ENCODE results near the gene MRPL36. TPM values are rescaled to one million over a fixed set of nuclear protein-coding genes. Genes with fewer than 3 reads are reported as not detected.

The MRPL36 gene
- total RNA-seq, 4 donors from 2014 or later, result 26.7 to 37.4 (median 32.7) TPM

- Histone ChIP-seq H3K27ac (no peak overlapping the region), H3K4me1 (no peaks in the 10 kb centered on the region), H3K9me3 (no peaks in the 10 kb centered on the region), H3K27me3 (peaks cover 69% of the 10 kb centered on the region), H3K4me3 (no peak overlapping the region), H3K36me3 (no peaks in the 10 kb centered on the region)
- in situ Hi-C loops (cut with MboI; ENCODE audit: low pct_ligation_motif_present in 1 of 4, low pct_unique_long_range_greater_than_20kb in 1 of 4, low sequenced_read_pairs in 3 of 4) (no loop called here), intact Hi-C loops (cut with DNase I; ENCODE audit: low total_unique reads) (no loop called here)
- DNase-seq, result no peak
- TF ChIP-seq POLR2AphosphoS5 (IDR thresholded peaks at IDR 0.05), result no peak
- no peak for TF ChIP-seq POLR2A (IDR thresholded peaks at IDR 0.05)
- TF ChIP-seq EP300 (IDR thresholded peaks at IDR 0.05; ENCODE audit: low read depth), result no peak
- no peak for TF ChIP-seq CTCF (IDR thresholded peaks at IDR 0.05)
- 39% methylated on average over 29 of the region's 31 CpGs; no CpG with 5 or more reads in 1 of the 2 donors for WGBS, 2 donors (ENCODE audit: low coverage in 1 of 2)
Observed at GRCh38 chr5:1840741-1841521, 41.3 kb upstream of the MRPL36 start.

- in situ Hi-C loops (cut with MboI; ENCODE audit: low pct_ligation_motif_present in 1 of 4, low pct_unique_long_range_greater_than_20kb in 1 of 4, low sequenced_read_pairs in 3 of 4), result no loop called here
Observed at GRCh38 chr5:1840071-1840547, 40.5 kb upstream of the MRPL36 start.

GRCh38 chr5:1838013-1838412, 38.4 kb upstream of the MRPL36 start:
- H3K4me1 ChIP-seq, result no peaks in the 10 kb centered on the region
- intact Hi-C loops (cut with DNase I; ENCODE audit: low total_unique reads), result no loop called here
- TF ChIP-seq CTCF (IDR thresholded peaks at IDR 0.05) (no peak), POLR2A (IDR thresholded peaks at IDR 0.05) (no peak)
- no peaks in the 10 kb centered on the region for H3K36me3 ChIP-seq
- no peaks in the 10 kb centered on the region for H3K9me3 ChIP-seq
- in situ Hi-C loops (cut with MboI; ENCODE audit: low pct_ligation_motif_present in 1 of 4, low pct_unique_long_range_greater_than_20kb in 1 of 4, low sequenced_read_pairs in 3 of 4), result no loop called here
- WGBS, 2 donors (ENCODE audit: low coverage in 1 of 2), result 78 to 100% methylated on average over 1 to 9 of the region's 9 CpGs
- H3K27ac ChIP-seq, result no peak overlapping the region
- DNase-seq, result no peak
- no peak overlapping the region for H3K4me3 ChIP-seq
- H3K27me3 ChIP-seq, result peaks cover 63% of the 10 kb centered on the region

More at GRCh38 chr5:1840071-1840547, 40.5 kb upstream of the MRPL36 start:
- Histone ChIP-seq H3K36me3 (no peaks in the 10 kb centered on the region), H3K27ac (no peak overlapping the region), H3K4me3 (no peak overlapping the region), H3K27me3 (peaks cover 69% of the 10 kb centered on the region), H3K9me3 (no peaks in the 10 kb centered on the region), H3K4me1 (no peaks in the 10 kb centered on the region)
- intact Hi-C loops (cut with DNase I; ENCODE audit: low total_unique reads), result no loop called here
- TF ChIP-seq POLR2A (IDR thresholded peaks at IDR 0.05) (no peak), EP300 (IDR thresholded peaks at IDR 0.05; ENCODE audit: low read depth) (no peak), CTCF (IDR thresholded peaks at IDR 0.05) (no peak), POLR2AphosphoS5 (IDR thresholded peaks at IDR 0.05) (no peak)
- no peak for DNase-seq
- 69 to 76% methylated on average over 2 to 13 of the region's 20 CpGs for WGBS, 2 donors (ENCODE audit: low coverage in 1 of 2)

- no peak for DNase-seq
- H3K4me1 ChIP-seq, result no peaks in the 10 kb centered on the region
- H3K27me3 ChIP-seq, result peaks cover 63% of the 10 kb centered on the region
- 52 to 70% methylated on average over 6 to 29 of the region's 32 CpGs for WGBS, 2 donors (ENCODE audit: low coverage in 1 of 2)
- H3K4me3 ChIP-seq, result no peak overlapping the region
- TF ChIP-seq EP300 (IDR thresholded peaks at IDR 0.05; ENCODE audit: low read depth) (no peak), CTCF (IDR thresholded peaks at IDR 0.05) (no peak), POLR2A (IDR thresholded peaks at IDR 0.05) (no peak), POLR2AphosphoS5 (IDR thresholded peaks at IDR 0.05) (no peak)
- in situ Hi-C loops (cut with MboI; ENCODE audit: low pct_ligation_motif_present in 1 of 4, low pct_unique_long_range_greater_than_20kb in 1 of 4, low sequenced_read_pairs in 3 of 4) (no loop called here), intact Hi-C loops (cut with DNase I; ENCODE audit: low total_unique reads) (no loop called here)
- no peaks in the 10 kb centered on the region for H3K9me3 ChIP-seq
- H3K27ac ChIP-seq, result no peak overlapping the region
- no peaks in the 10 kb centered on the region for H3K36me3 ChIP-seq
Observed at GRCh38 chr5:1836891-1837880, 37.5 kb upstream of the MRPL36 start.
